Stimulated activated CD4-positive, alpha-beta T cell treated with anti-CD3 and anti-CD28 coated beads, TNF-alpha, amount 100 ng/mL, for 4 hours (primary cell): ENCODE data around the gene PRSS16.

Experiments used
- DNase-seq, 3 experiments: peaks; one replicate each; pipeline ENCODE4 v3.0.0-alpha.2; 2020; ENCODE audit warnings: low read depth in 3 of 3

The PRSS16 gene

DNA sequence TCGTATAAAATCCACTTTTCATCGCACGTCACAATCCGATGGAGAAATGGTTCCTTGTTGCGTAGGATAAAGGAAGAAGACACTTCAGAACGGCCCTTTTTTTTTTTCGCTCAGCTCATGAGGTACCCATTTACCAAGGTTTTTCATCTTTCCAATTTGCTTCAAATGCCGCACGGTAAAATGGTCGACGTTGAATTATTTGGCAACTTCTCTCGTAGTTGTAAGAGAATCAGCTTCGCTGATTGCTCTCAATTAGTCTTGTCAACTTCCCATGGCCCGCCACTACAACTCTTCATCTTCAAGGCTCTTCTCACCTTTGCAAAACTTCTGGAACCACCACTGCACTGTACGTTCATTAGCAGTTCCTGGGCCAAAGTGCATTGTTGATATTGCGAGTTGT is 35.8 kb downstream of the PRSS16 start:
- no peak for DNase-seq

- no peak for DNase-seq
Measured at GRCh38 chr6:27286141-27286540, 38.6 kb downstream of the PRSS16 start.

- no peak for DNase-seq
Measured at GRCh38 chr6:27287751-27288135, 40.2 kb downstream of the PRSS16 start.

DNA sequence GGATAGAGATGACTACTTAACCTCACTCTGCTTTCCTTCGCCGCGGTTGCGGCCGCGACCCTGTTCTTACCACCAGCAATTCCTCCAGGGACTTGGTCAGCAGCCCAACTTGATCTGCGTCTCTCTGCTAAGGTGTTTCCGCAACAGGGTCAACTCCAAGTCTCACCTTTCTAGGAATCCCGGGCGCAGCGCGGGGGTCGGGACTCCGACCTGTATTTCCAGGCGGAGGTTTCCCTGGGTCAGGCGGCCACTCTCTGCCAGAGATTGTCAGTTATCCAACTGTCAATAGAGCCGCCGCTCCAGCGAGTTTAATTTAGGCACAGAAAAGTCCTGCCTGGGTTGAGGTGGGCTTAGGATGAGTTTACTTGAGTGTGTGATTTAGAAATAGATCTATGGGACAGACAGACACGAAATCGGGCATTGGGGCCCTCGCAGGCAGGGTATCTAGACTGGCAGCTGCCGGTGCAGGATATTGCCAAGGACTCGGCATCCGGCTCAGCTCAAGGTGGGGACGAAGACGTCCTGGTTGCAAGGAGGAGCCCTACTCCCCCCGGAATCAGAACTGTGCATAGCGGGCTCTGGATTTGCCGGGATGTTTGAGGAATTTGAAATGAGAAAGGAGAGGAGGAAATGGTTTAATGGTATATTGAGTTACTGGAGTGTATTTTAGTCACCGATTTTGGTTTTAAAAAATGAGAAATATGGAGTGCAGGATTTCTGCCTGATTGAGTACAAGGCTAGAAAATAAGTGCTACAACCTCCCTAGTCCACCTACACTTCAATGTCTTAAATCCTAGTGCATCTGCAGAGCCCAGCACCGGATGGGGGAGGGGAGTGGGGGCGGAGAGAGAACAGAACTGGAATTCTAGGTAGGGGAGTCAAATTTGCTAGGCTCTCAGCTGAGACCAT is 40.9 kb downstream of the PRSS16 start:
- no peak for DNase-seq

DNA sequence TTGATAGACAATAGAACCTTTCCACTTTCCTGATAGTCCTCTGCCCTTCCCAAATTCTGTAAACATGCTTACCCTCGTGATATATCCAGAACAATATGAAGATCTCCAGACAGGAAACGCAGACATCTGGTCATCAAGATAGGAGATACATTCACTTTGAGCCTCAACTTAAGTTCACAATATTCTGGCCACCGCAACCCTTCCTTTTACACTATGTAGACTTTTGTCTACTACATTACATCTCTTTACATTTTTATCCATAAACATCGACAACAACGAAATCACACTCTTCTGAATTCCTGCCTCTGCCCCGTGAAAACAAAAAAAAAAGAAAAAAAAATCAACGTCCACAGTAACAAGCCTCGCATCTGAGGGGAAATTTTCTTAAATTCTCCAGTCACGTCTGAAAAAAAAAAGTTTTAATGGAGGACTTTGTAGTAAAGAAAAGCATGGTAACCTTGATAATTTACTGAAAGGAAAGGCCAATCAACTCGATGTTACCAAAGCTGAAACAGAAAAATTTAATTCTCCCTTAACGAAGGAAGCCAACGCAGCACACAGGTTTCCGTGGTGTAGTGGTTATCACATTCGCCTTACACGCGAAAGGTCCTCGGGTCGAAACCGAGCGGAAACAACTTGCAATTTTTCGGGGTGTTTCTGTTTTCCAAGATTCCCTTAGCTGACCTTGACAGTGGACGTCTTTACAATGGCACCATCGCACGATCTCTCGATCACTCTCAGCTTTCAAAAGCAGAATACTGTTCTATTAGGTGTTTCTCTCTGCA is 42.8 kb downstream of the PRSS16 start:
- DNase-seq = no peak

DNA sequence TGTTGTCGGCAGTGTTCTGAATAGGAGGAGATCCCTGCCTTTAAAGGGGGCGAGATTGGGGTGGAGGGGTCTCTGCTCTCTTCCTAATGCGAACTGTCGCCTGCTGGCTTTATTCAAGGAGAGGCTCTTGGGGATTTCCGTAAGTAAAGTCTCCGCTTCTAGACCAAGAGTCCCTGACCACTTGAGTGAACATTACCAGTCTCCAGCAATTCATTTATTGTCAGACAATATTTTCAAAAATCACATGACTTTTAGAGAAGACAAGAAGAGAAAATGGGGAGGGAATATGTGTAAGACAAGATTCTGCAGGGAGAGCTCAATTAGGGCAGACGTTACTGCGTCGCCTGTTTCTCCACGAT is 43.3 kb downstream of the PRSS16 start:
- DNase-seq = no peak

DNA sequence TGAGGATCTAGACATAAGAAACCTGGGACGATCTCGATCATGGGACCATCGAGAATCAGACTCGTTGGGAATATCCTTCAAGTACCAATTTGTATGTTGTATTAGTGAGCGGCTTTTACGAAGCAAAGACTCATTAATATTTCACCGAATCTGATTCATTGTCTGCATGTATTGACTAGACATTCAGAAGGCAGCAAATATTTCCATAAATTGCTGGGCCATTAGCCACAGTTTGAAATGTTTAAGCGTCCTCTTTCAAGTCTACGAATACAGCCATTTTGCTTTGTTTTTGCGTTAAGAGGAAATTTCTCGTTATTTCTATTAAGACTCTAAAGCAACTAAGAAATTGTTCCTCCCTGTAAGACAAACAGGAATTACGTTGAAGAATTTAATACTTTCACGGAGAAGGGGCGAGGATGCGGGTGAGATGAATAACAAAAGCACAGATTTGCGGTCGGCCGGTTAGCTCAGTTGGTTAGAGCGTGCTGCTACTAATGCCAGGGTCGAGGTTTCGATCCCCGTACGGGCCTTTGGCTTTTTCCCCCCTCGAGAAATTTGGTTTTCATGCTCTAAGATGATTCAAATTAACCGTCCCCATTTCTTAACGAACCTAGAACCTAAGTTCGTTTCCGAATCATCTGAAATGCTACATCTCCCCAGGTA is 46.1 kb downstream of the PRSS16 start:
- no peak for DNase-seq

DNA sequence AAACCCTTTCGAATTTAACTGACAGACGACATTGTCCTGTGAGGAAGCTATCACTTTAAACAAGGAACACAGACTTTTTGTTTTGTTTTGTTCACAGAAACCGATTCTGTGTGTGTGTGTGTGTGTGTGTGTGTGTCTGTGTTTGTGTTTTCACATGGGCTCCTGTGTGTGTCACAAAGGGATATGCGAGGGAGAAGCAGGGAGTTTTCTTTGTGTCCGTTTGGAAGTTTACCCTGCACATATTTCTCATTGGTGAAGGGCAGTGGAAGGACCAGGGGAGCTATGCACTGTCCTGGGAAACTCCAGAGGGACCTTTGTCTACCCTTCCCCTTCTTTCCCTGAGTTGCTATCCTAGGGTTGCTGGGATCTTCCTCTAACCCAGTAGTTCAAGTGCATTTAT is 46.9 kb downstream of the PRSS16 start:
- no peak for DNase-seq

GRCh38 chr6:27295301-27296079 is 48.0 kb downstream of the PRSS16 start:
- no peak for DNase-seq

DNA sequence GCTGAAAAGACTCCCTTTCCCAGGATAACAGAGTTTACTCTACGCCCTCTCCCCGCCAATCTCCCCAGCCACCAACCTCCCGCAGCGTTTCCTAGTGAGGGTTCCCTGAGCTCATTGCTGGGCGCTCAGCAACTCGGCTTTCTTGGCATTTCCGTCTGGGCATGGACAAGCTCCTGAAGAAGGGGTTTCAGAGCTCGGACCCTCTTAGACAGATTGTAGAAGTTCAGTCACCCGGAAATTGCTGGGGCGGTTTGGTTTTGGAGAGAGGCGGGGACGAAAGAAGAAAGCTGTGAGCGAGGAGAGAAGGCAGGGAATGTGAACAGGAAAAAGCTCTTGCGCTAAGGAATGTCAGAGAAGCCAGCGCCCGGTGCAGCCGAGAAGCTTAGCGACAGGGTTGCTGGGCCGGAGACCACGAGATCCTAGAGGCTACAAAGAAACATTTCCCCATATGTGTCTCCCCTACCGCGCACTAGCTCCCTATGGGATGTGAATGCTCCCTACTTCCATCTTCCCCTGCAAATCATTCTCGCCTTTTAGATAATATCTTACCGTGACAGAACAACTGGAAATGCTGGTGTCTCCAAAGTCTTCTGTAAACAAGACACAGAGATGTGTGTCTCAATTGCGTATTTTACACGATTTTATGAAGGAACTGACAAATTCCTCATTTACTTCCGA is 48.7 kb downstream of the PRSS16 start:
- no peak for DNase-seq

- DNase-seq = no peak
Measured at GRCh38 chr6:27297484-27297856, 50.0 kb downstream of the PRSS16 start.

GRCh38 chr6:27297857-27298730 is 50.6 kb downstream of the PRSS16 start:
- DNase-seq = no peak

DNA sequence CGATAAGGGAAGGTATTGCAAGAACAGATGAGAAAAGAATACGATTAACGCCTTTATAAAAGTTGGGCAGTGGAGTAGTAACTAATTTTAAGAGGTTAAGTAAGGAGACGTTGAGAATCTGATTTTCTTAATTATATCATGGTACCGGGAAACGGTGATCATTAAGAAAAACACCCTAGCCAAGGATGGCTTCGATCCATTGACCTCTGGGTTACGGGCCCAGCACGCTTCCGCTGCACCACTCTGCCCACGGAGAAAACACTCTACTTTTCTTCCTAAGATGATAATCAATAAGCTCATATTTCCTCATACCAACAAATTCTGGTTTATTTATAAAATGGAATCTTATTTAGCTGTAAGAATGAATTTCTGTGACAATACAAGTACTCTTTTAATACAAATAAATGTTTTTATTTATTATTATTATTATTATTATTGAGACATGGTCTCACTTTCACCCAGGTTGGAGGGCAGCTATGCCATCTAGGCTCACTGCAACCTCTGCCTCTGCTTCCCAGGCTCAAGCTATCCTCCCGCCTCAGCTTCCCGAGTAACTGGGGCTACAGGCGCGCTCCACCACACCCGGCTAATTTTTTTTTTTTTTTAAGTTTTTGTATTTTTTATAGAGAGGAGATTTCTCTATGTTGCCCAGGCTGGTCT is 56.2 kb downstream of the PRSS16 start:
- no peak for DNase-seq
